Iris pigment epithelial cell (primary cell): ENCODE data around the gene FAM72D.
"Not testable (repeated sequence)": the region's sequence is repeated elsewhere in the genome, so short reads cannot be mapped to it uniquely, and the experiment has no call there.

Source experiments
- DNase-seq: peaks from one replicate; pipeline ENCODE4 v3.0.0-alpha.2; 2011; ENCODE audit warnings: low read depth

FAM72D gene

DNA sequence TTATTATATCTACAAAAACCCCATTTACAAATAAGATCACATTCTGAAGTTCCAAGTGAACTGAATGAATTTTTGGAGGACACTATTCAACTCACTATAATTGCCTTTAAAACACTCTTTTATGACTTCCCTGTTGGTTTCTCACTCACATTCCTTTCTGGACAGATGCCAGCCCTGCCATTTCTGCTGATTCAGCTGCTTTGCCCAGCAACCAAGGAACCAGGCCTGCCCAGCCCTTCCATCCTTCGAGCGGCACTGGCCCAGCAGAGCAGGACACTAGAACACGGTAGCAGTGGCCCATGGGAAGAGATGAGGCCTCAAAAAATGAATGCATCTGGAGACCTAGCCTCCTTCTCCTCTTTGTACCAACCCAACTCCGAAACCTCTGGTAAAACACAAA is 50.5 kb downstream of the FAM72D start:
- not testable (repeated sequence) for DNase-seq

DNA sequence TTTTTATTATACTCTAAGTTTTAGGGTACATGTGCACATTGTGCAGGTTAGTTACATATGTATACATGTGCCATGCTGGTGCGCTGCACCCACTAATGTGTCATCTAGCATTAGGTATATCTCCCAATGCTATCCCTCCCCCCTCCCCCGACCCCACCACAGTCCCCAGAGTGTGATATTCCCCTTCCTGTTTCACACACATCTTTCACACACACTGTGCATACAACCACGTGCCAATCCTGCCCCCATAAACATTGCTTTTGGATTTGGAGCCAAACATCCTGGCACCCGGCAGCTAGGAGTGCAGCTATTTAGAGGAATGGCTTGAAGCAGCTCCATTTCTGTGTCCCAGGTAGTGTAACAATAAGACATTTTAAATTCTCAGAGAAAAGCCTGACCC is 51.4 kb downstream of the FAM72D start:
- DNase-seq, result not testable (repeated sequence)

DNA sequence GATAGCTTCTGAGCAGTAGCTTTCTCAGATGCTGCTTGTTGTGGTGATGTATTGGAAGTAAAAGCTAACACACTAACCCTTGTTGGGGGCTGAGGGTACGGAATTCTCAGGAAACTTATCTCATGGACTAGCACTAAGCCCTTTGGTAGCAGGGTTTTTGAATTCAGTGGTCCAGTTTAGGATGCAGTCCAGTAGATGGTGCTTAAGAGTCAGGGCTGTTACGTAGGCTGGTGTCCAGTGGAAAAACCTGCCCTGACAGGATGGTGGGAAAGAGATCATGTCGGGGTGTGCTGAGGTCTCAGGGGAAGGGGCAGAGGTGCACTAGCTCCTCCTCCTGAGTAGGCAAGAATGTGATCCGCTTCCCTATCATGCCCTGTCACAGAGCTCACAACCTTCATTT is 59.6 kb downstream of the FAM72D start:
- DNase-seq, result not testable (repeated sequence)

DNA sequence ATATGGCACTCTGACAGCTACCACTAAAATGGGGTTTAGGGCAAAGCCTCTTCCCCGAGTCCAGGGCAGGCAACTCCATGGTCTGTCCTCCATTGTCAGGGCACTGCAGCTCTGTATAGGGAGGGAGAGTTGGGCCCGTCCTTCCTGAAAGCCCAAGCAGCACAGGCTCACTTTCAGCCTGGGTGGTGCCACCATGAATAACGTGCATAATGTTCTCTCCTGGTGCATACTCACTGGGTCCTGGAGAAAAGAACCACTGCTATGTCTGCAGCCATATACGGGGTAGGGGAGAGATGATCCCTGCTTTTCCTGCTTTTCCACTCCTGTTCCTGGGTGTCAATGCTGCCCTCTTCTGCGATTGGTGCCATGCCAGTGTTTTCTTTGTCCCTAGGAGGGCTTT is 60.1 kb downstream of the FAM72D start:
- DNase-seq, result not testable (repeated sequence)

DNA sequence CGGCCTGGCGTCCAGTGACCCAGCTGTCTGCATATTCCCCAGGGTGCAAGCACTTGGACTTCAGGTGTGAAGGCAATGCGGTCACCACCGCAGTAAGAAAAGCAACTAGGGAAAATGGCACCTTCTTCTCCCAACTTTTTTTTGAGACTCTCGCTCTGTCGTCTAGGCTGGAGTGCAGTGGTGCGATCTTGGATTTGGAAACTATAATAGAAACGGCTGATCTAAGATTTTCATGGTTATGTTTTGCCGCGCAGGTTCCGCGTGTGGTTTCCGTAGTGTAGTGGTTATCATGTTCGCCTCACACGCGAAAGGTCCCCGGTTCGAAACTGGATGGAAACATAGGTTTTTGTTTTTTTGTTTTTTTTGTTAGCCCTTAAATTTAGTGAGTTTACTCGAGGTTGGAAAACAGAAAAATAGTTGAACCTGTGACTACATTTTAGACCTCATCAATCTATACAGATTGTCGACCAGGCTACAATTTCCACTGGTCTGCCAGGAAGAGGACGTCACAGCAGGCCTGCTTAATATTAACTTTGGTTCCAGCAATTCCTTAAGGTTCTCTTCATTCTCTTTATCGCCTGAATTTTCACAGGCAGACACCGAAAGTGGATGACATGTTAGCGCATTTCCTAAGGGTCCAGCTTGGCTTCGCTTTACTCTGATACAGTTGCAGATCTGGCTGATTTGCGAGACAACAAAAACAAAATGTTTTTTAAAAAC is 61.3 kb downstream of the FAM72D start:
- DNase-seq, result peak; percentile 57

DNA sequence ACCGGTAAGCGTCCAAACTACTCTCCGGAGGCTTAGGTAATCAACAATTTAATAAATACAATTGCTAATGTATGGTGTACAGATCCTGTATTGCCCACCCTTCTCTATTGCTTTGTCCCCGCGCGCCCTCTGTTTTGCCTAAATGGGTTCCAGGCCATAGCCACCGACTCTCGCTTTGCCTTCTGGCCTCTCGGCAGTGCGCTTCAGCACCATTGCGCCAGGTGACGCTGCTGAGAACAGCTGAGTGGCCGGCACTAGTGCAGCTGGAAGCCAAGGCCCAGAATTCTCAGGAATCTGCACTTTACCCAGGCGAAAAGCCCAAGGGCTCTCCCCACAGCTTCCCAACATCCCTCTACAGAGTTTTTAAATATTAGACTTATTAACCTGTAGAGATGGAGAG is 61.9 kb downstream of the FAM72D start:
- not testable (repeated sequence) for DNase-seq

DNA sequence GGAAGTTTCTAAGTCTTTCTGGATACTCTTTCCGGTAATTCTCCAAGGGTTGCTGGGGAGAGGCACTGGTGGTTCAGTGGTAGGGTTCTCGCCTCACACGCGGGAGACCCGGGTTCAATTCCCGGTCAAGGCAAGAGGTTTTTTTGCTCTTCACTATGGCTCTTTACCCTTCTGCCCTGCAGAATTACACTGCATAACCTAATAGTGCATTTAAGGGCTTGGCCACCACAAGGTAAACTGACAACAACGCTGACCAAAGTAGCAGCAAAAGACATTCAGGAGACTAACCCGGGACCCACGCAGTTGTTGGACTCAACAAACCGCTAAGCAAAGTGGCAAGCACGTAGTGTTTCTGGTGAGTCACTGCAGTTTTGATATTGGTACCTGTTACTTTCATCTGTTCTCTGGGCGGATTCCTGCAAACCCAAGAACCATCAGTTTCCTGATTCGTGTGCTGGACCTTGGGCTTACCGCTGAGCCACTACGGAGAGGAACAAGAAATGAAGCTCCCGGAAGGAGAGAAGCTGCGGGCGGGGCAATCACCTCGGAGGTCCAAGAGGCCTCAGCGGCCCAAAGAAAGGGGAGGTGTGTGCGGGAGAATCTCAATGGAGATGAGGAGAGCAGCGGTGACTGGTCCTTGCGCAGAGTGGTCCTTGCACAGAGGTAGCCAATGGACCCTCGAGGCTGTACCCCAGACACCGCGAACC is 65.4 kb downstream of the FAM72D start:
- DNase-seq, result not testable (repeated sequence)
